ENCODE data around the gene MBD6. TPM values are rescaled to one million over a fixed set of nuclear protein-coding genes. Genes with fewer than 3 reads are reported as not detected.
A peak's percentile ranks its signal among the peaks of the same experiment; 100 is the strongest.

Gene MBD6
- total RNA-seq, 1 donor from 2014 or later: 33.1 TPM

DNA sequence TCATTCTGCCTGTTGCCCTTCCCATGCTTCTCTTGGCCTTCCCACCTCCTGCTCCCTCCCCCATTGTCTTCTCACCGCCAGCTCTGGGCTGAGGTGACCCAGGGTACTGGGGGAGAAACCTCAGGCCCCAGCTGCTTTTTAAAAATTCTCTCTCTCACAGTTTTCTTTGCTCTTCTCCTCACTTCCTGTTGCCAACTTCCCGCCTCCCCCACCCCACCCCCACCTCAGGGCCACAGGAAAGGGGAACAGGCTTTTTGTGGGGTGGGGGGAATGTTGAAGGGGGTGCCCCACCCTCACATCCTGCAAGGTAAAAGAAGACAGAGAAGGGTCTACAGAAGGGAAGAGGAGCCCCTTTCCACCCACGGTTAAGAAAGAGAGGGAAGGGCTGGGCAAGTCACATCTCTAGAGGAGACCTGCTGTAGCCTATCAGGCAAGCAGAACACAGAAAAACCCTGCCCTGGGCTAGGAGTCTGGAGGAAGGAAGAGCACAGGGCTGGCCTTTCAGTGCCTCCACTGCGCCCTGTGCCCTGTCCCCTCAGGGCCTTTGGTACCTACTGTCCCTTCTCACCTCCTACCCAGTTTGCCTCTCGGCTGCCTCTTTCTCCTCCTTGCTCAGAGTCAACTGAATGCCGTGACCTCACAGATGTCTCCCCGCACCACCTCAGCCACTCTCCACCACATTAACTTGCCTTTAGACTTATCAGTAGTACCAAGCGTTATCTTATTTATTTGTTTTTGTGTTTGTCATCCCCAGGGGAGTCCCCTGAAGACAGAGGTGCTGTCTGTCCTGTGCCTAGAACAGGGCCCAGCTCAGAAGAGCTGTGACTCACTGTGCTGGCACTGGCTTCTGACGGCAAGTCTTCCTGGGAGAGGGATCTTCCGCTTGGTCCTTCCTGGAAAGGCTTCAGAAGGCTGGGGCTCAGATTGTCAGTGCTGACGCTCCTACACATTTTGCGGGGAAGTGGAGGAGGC, 44.6 kb upstream of the MBD6 start:
- intact Hi-C loops (cut with micrococcal nuclease): no loop called here
- peaks cover 99% of the 10 kb centered on the region for H3K27me3 ChIP-seq (ENCODE audit: low read depth)

DNA sequence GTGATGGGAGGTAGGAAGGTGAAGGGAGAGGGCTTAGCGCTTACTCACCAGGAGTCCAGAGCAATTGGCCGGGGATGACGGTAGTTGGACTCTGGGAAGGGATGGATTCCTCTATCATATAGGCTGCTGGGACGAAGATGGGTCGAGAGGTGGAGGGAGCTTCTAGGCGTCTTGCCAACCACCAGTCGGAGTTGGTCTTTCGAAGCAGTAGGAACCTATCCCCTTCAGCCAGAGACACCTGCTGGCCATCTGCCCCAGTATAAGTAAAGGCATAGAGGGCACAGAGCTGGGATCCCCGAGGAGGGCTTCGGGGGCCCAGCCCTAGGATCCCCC, 43.6 kb upstream of the MBD6 start:
- peak overlapping the region; percentile 41 for H3K27ac ChIP-seq (replicated peaks)
- H3K4me3 ChIP-seq: no peak overlapping the region

More for the DNA sequence above, 44.6 kb upstream of the MBD6 start:
- TF ChIP-seq, protein P1, sequence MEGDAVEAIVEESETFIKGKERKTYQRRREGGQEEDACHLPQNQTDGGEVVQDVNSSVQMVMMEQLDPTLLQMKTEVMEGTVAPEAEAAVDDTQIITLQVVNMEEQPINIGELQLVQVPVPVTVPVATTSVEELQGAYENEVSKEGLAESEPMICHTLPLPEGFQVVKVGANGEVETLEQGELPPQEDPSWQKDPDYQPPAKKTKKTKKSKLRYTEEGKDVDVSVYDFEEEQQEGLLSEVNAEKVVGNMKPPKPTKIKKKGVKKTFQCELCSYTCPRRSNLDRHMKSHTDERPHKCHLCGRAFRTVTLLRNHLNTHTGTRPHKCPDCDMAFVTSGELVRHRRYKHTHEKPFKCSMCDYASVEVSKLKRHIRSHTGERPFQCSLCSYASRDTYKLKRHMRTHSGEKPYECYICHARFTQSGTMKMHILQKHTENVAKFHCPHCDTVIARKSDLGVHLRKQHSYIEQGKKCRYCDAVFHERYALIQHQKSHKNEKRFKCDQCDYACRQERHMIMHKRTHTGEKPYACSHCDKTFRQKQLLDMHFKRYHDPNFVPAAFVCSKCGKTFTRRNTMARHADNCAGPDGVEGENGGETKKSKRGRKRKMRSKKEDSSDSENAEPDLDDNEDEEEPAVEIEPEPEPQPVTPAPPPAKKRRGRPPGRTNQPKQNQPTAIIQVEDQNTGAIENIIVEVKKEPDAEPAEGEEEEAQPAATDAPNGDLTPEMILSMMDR (IDR thresholded peaks at IDR 0.05; ENCODE audit: borderline replicate concordance): no peak
- Histone ChIP-seq H3K4me3 (peak overlapping the region; percentile 64), H3K27ac (replicated peaks) (peak overlapping the region; percentile 41), H3K36me3 (no peaks in the 10 kb centered on the region), H3K9me3 (replicated peaks) (no peaks in the 10 kb centered on the region), H3K4me1 (peaks cover 20% of the 10 kb centered on the region)
- DNase-seq: no peak

DNA sequence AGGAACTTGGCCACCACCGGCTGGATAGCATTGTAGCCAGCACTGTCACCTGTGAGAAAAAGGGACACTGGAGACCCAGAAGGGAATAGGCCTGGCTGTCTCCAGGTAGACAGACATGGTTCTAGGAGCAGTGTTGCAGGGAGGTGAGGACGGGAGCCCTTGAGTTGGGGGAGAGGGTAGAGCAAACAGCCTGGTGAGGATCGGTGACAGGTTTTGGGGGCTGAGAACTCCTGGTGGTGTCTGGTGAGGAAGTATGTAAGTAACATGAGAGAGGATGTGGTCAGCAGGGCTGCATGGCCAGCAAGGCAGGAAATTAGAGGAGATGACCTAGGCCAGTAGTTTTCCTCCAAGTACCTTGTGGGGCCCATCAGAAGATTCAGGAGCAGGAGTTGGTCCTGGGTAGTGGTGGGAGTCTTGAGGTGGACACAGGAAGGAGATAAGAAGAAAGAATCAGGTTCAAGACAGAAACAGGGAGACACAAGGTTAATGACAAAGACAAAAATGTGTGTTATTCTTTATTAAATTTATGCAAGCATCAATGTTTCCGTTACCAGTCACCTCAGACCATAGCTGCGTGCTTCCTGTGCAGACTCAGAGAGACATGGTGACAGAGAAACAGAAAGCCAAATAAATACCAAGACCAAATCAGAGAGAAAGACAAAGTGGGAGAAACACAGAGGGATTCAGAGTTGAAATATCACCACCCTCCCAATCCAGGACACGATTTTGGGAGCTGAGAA, 43.1 kb upstream of the MBD6 start, which contains the start of gene ARHGAP9:
Gene ARHGAP9 (minus strand): TSS at position 491 of the 740 bp plus-strand sequence. CDS start 460 bp downstream, at position 31.
- Histone ChIP-seq H3K27ac (replicated peaks) (peak within 1 kb of the TSS; percentile 41), H3K36me3 (no peaks in the 10 kb centered on the region), H3K4me3 (no peak within 1 kb of the TSS), H3K4me1 (peaks cover 19% of the 10 kb centered on the region), H3K9me3 (replicated peaks) (no peaks in the 10 kb centered on the region), H3K27me3 (ENCODE audit: low read depth) (peaks cover 87% of the 10 kb centered on the region)
- intact Hi-C loops (cut with micrococcal nuclease): no loop called here
- DNase-seq: no peak
- TF ChIP-seq, protein P1 (IDR thresholded peaks at IDR 0.05; ENCODE audit: borderline replicate concordance): no peak

More for the DNA sequence above, 43.6 kb upstream of the MBD6 start:
- no peaks in the 10 kb centered on the region for H3K36me3 ChIP-seq
- peaks cover 92% of the 10 kb centered on the region for H3K27me3 ChIP-seq (ENCODE audit: low read depth)
- peaks cover 20% of the 10 kb centered on the region for H3K4me1 ChIP-seq
- TF ChIP-seq, protein P1 (IDR thresholded peaks at IDR 0.05; ENCODE audit: borderline replicate concordance): no peak
- no peak for DNase-seq
- no peaks in the 10 kb centered on the region for H3K9me3 ChIP-seq (replicated peaks)
- intact Hi-C loops (cut with micrococcal nuclease): no loop called here

DNA sequence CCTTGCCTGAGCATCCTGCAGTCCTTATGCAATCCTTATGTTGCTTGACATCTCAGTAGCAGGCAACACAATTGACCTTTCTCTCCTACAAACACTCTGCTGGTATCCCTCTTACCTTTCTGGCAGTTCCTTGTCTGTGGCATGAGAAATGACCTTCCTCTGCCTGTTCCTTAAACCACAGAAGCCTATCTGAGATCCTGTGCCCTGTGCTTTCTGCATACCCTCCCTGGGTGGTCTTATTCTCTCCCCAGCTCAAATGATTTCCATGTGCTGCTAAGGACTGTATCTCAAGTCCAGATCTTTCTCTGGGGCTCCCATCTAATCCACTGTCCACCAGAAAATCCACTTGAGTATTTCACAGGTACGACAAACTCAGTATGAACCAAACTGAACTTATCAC, 41.0 kb upstream of the MBD6 start:
- Histone ChIP-seq H3K27me3 (ENCODE audit: low read depth) (peaks cover 65% of the 10 kb centered on the region), H3K27ac (replicated peaks) (no peak overlapping the region), H3K36me3 (no peaks in the 10 kb centered on the region), H3K4me1 (no peaks in the 10 kb centered on the region), H3K9me3 (replicated peaks) (no peaks in the 10 kb centered on the region), H3K4me3 (no peak overlapping the region)
- TF ChIP-seq, protein P1 (IDR thresholded peaks at IDR 0.05; ENCODE audit: borderline replicate concordance): no peak
- intact Hi-C loops (cut with micrococcal nuclease): no loop called here
- DNase-seq: no peak

DNA sequence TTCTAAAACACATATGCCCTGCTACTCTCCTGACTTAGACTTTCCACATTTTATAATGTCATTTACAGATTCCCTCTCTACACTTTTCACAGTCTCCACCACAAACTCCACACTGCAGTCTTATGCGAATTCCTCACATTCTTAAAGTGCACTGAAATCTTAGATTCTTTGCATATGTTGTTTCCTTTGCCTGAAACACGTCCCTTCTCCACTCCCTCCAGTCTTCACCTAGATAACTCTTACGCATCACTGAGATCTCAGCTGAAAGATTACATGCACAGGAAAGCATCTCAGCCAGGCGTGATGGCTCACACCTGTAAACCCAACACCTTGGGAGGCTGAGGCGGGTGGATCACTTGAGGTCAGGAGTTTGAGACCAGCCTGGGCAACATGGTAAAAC, 39.2 kb upstream of the MBD6 start:
- DNase-seq: no peak
- Histone ChIP-seq H3K4me1 (peaks cover 10% of the 10 kb centered on the region), H3K9me3 (replicated peaks) (no peaks in the 10 kb centered on the region), H3K27me3 (ENCODE audit: low read depth) (peaks cover 47% of the 10 kb centered on the region), H3K27ac (replicated peaks) (no peak overlapping the region), H3K4me3 (no peak overlapping the region), H3K36me3 (no peaks in the 10 kb centered on the region)
- TF ChIP-seq, protein P1 (IDR thresholded peaks at IDR 0.05; ENCODE audit: borderline replicate concordance): no peak
- intact Hi-C loops (cut with micrococcal nuclease): no loop called here

All from left ventricle myocardium inferior (tissue), 1 donor.